HS-5 (cell line): Measurements from ENCODE around the gene TOP1.
A peak's percentile ranks its signal among the peaks of the same experiment; 100 is the strongest.

Experiments used
- DNase-seq: peaks from one replicate; pipeline ENCODE4 v3.0.0-alpha.2; 2012; ENCODE audit warnings: low read depth

Gene TOP1

GRCh38 chr20:41168281-41169161, 139.9 kb downstream of the TOP1 start:
- DNase-seq, result no peak

DNA sequence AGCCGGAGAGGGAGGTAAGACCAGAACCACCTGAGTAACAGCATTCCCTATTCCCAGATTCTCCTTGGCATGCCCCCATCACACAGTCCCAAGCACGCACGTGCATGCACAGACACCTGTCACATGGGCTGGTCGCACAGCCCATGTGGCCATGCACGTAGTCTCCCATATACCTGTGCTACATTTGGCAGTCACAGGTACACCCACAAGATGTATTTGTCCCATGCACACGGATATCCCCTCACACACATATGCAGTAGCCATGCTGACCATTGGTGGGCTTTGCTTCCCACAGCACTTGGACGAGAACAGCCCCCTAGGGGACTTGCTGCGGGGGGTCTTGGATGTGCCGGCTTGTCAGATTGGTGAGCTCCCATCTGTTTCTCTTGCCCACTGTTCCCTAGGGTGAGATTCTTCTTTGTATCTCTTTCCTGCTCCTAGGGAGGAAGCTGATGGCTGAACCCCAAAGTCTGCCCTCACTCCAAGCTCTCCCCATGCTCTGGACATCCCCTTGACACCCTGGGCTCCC, 140.6 kb downstream of the TOP1 start:
- DNase-seq, result no peak

GRCh38 chr20:41169791-41170351, 141.2 kb downstream of the TOP1 start:
- DNase-seq, result no peak

DNA sequence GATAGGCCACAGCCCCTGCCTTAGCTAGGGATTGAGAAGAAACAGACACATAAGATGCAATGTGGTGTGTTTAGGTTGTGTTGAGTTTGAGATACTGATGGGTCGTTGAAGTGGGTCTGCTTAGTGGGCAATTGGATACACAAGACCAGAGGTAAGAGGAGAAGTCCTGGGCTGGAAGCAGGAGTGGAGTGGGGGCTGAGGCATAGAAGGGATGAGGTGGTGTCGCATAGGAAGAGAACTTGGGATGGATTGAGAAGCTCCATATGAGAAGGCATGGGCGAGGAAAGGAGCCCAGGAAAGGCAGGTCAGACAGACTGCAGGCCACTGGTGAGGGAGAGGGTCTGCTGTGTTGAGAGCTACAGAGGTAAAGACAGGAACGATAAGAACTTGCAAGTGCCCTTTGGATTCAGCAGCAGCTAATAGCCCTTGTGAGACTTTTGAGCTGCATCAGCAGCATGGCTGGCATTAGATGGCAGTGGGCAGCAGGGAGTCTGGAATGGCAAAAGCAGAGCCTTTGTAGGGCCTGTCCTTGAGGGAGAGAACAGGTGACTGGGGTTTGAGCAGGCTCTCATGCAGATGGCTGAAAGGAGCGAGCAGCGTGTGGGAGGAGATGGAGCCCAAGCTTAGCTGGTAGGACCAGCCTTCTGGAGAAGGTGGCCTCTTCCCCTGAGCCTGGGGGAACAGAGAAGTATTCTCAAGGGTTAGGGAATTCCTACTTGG, 141.9 kb downstream of the TOP1 start:
- DNase-seq, result no peak

DNA sequence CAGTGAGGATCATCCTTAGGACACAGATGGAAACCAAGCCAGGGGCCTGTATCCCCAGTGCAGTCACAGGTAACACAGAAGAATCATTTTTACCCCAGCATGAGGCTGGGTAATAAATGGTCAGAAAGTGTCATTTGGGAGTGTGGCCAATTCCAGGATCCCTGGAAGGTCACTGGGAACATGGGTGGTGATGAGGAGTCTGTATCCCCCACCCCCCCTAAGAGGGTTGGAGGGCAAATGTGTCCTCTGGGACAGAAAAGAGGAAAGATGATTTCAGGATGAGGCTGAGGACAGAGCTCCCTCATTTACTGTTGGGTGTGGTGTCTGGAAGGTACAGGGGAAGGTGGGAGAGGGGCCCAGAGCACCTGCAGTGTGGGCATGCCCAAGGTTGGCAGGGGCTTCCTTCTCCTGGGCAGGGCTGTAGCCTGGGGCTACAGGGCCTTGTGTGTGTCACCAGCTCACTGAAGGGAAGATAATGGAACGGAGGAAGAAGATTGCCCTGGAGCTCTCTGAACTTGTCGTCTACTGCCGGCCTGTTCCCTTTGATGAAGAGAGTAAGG, 143.2 kb downstream of the TOP1 start:
- no peak for DNase-seq

- DNase-seq, result no peak
Observed at GRCh38 chr20:41172296-41173140, 143.9 kb downstream of the TOP1 start.

DNA sequence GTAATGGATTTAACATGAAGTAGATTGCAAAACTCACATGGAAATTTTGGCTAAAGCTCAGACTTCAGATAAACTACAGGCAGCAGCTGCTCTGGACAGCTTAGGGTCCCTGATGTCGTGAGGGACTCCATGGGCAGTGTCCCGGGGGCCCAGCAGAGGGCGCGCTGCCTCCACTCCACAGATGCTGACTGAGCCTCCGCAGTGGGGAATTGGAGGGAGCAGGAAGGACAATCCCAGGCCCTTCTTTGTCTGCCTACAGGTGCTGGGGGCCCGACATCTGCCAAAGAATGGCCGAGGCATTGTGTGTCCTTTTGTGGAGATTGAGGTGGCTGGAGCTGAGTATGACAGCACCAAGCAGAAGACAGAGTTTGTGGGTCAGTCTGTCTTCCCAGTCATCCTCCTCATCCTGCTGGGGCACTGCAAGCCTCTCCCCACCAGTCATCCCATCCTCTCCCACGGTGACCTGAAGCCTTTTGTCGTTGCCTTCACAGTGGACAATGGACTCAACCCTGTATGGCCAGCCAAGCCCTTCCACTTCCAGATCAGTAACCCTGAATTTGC, 144.6 kb downstream of the TOP1 start:
- DNase-seq, result peak; percentile 32

DNA sequence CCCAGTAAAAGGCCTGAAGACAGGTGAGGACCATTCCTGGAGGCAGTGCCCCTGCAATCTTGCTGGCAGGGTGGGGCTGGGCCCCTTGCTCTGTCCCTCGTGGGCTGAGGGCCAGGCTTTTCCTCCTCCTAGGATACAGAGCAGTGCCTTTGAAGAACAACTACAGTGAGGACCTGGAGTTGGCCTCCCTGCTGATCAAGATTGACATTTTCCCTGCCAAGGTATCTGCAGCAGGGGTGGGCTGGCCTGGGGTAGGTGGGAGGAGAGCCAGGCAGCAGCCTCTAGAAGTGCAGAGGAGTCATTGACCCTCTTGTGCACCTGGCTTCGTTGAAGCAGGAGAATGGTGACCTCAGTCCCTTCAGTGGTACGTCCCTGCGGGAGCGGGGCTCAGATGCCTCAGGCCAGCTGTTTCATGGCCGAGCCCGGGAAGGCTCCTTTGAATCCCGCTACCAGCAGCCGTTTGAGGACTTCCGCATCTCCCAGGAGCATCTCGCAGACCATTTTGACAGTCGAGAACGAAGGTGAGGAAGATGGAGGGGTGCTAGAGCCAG, 145.2 kb downstream of the TOP1 start:
- no peak for DNase-seq
